HepG2 (cell line): ENCODE data around the gene PRSS21. TPM values are rescaled to one million over a fixed set of nuclear protein-coding genes. Genes with fewer than 3 reads are reported as not detected.
A peak's percentile ranks its signal among the peaks of the same experiment; 100 is the strongest.

Experiments used
- BCL6 ChIP-seq: IDR thresholded peaks from 2 replicates; pipeline ENCODE4 v1.6.1; 2016; ENCODE audit warnings: missing genetic modification reagents, missing compliant biosample characterization
- GABPB1 ChIP-seq: IDR thresholded peaks from 2 replicates; pipeline ENCODE4 v1.6.1; 2016; ENCODE audit warnings: mild to moderate bottlenecking, missing genetic modification reagents, moderate library complexity, missing compliant biosample characterization
- JUNB ChIP-seq: sonication (generic); formaldehyde crosslinking; IDR thresholded peaks from 2 replicates; pipeline ENCODE4 v1.8.0; 2022; ENCODE audit warnings: missing genetic modification reagents, mild to moderate bottlenecking, borderline replicate concordance
- KDM5B ChIP-seq: sonication (generic); formaldehyde crosslinking; IDR thresholded peaks from 2 replicates; pipeline ENCODE4 v1.4.0; 2020; ENCODE audit warnings: missing genetic modification reagents, mild to moderate bottlenecking, borderline replicate concordance
- MEIS2 ChIP-seq: sonication (generic); formaldehyde crosslinking; IDR thresholded peaks from 2 replicates; pipeline ENCODE4 v1.9.0; 2021; ENCODE audit warnings: mild to moderate bottlenecking, missing genetic modification reagents
- NBN ChIP-seq: fragments of 450-650 bp; conservative IDR thresholded peaks from 2 replicates; pipeline ENCODE4 v1.6.1; 2017
- PHF8 ChIP-seq: sonication (generic); formaldehyde crosslinking; IDR thresholded peaks from 2 replicates; pipeline ENCODE4 v1.5.0; 2020; ENCODE audit warnings: missing genetic modification reagents
- SPEN ChIP-seq: sonication (generic); formaldehyde crosslinking; IDR thresholded peaks from 2 replicates; pipeline ENCODE4 v1.5.1; 2020; ENCODE audit warnings: low read depth, mild to moderate bottlenecking, missing genetic modification reagents
- ZNF138 ChIP-seq: sonication (generic); formaldehyde crosslinking; IDR thresholded peaks from 2 replicates; pipeline ENCODE4 v1.5.0; 2020; ENCODE audit warnings: mild to moderate bottlenecking, low read depth, missing genetic modification reagents
- ZNF264 ChIP-seq: sonication (generic); formaldehyde crosslinking; IDR thresholded peaks from 2 replicates; pipeline ENCODE4 v1.4.0; 2020; ENCODE audit warnings: missing genetic modification reagents
- ZNF292 ChIP-seq: sonication (generic); formaldehyde crosslinking; IDR thresholded peaks from 2 replicates; pipeline ENCODE4 v1.8.1; 2022; ENCODE audit warnings: mild to moderate bottlenecking, low read depth, missing genetic modification reagents, borderline replicate concordance
- ZNF629 ChIP-seq: sonication (generic); formaldehyde crosslinking; conservative IDR thresholded peaks from 2 replicates; pipeline ENCODE4 v1.5.0; 2020; ENCODE audit warnings: missing genetic modification reagents
- ZNF749 ChIP-seq: sonication (generic); formaldehyde crosslinking; IDR thresholded peaks from 2 replicates; pipeline ENCODE4 v1.8.0; 2022; ENCODE audit warnings: mild to moderate bottlenecking, missing genetic modification reagents, moderate library complexity, borderline replicate concordance
- polyA plus RNA-seq, 8 experiments: library from polyadenylated mRNA; depleted of rRNA in 3 of 8; stranded (reverse) in 7 of 8; unstranded in 1 of 8; fragments of >200 nt; fragmentation: Illumina TruSeq in 4 of 8; extraction: Trizol in 4 of 8; gene quantifications; 2 replicates each; pipeline versions ENCODE4 v1.2.1 to v1.2.3, GENCODE V29; 2011 to 2016; ENCODE audit warnings: low read depth in 4 of 8, missing spikeins in 1 of 8, mixed read lengths in 1 of 8; ENCODE audit not compliant: insufficient read depth in 1 of 8
- total RNA-seq, 5 experiments: library from RNA; depleted of rRNA; stranded (reverse); fragments of >200 nt; fragmentation: Illumina TruSeq; extraction: Trizol; gene quantifications; 2 replicates each; pipeline ENCODE4 v1.2.3, GENCODE V29; 2016; ENCODE audit warnings: low read depth in 1 of 5
- TF ChIP-seq, protein P1 (sequence below): sonication (generic); formaldehyde crosslinking; IDR thresholded peaks from 2 replicates; pipeline ENCODE4 v1.5.0; 2020; ENCODE audit warnings: mild to moderate bottlenecking, missing genetic modification reagents, borderline replicate concordance
- TF ChIP-seq, protein P2 (sequence below): IDR thresholded peaks from 2 replicates; pipeline ENCODE4 v1.4.0; 2020; ENCODE audit warnings: mild to moderate bottlenecking, missing genetic modification reagents
- TF ChIP-seq, protein P3 (sequence below): sonication (generic); formaldehyde crosslinking; IDR thresholded peaks from 2 replicates; pipeline ENCODE4 v1.4.0; 2020; ENCODE audit warnings: missing genetic modification reagents
- TF ChIP-seq, protein P4 (sequence below): IDR thresholded peaks from 2 replicates; pipeline ENCODE4 v1.6.1; 2016; ENCODE audit warnings: control low read depth

The PRSS21 gene
- total and polyA plus RNA-seq, 2 of the 13 experiments (the other 11 are each of a cell fraction or from before 2014, with no cell fraction given): not detected

DNA sequence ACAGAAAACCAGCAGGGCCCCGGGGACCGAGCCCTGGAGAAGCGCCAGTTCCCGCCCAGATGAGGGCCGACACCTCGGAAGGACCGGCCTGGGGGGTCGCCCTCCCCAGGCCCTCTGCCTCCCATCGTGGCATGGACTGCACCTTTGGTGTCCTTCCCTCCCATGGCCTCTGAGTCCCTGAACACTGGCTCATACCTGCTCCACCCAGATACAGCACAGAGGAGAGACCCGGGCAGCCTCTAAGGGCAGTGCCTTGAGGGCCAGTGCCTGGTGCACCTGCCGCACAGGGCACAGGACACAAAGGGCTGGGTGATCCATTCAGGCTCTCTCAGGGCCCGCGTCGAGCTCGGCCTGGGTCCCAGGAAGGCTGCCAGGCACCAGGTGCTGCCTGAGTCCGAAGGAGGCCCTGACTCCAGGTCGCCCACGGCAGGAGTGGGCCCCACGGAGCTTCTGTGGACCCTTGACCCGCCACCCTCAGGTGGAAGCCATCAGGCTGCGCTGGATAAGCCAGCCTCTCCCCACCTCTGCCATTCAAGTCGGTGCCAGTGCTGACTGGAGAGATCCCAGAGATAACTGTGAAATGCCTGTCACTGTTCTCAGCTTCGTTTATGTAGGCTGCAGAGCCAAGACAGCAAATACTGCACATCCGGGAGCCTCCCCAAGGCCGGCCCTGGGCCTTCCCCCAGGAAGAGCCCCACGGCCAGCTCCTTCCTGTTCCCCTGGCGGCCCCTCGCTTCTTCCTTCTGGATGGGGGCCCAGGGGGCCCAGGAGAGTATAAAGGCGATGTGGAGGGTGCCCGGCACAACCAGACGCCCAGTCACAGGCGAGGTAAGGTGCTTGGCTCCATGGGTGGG lies 12.7 kb downstream of the PRSS21 start, which contains the start of gene ZG16B (continued):
- TF ChIP-seq ZNF264 (CRISPR knock-in tag): 0 out of 2 replicates have a peak, but pooled peaks have one; percentile 18
- TF ChIP-seq, protein P1, sequence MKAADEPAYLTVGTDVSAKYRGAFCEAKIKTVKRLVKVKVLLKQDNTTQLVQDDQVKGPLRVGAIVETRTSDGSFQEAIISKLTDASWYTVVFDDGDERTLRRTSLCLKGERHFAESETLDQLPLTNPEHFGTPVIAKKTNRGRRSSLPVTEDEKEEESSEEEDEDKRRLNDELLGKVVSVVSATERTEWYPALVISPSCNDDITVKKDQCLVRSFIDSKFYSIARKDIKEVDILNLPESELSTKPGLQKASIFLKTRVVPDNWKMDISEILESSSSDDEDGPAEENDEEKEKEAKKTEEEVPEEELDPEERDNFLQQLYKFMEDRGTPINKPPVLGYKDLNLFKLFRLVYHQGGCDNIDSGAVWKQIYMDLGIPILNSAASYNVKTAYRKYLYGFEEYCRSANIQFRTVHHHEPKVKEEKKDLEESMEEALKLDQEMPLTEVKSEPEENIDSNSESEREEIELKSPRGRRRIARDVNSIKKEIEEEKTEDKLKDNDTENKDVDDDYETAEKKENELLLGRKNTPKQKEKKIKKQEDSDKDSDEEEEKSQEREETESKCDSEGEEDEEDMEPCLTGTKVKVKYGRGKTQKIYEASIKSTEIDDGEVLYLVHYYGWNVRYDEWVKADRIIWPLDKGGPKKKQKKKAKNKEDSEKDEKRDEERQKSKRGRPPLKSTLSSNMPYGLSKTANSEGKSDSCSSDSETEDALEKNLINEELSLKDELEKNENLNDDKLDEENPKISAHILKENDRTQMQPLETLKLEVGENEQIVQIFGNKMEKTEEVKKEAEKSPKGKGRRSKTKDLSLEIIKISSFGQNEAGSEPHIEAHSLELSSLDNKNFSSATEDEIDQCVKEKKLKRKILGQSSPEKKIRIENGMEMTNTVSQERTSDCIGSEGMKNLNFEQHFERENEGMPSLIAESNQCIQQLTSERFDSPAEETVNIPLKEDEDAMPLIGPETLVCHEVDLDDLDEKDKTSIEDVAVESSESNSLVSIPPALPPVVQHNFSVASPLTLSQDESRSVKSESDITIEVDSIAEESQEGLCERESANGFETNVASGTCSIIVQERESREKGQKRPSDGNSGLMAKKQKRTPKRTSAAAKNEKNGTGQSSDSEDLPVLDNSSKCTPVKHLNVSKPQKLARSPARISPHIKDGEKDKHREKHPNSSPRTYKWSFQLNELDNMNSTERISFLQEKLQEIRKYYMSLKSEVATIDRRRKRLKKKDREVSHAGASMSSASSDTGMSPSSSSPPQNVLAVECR (CRISPR knock-in tag): peak; percentile 33; the same call in 1 of the 2 replicates
- no peak for TF ChIP-seq JUNB (CRISPR knock-in tag)
- TF ChIP-seq, protein P2, sequence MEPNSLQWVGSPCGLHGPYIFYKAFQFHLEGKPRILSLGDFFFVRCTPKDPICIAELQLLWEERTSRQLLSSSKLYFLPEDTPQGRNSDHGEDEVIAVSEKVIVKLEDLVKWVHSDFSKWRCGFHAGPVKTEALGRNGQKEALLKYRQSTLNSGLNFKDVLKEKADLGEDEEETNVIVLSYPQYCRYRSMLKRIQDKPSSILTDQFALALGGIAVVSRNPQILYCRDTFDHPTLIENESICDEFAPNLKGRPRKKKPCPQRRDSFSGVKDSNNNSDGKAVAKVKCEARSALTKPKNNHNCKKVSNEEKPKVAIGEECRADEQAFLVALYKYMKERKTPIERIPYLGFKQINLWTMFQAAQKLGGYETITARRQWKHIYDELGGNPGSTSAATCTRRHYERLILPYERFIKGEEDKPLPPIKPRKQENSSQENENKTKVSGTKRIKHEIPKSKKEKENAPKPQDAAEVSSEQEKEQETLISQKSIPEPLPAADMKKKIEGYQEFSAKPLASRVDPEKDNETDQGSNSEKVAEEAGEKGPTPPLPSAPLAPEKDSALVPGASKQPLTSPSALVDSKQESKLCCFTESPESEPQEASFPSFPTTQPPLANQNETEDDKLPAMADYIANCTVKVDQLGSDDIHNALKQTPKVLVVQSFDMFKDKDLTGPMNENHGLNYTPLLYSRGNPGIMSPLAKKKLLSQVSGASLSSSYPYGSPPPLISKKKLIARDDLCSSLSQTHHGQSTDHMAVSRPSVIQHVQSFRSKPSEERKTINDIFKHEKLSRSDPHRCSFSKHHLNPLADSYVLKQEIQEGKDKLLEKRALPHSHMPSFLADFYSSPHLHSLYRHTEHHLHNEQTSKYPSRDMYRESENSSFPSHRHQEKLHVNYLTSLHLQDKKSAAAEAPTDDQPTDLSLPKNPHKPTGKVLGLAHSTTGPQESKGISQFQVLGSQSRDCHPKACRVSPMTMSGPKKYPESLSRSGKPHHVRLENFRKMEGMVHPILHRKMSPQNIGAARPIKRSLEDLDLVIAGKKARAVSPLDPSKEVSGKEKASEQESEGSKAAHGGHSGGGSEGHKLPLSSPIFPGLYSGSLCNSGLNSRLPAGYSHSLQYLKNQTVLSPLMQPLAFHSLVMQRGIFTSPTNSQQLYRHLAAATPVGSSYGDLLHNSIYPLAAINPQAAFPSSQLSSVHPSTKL (CRISPR knock-in tag): peak; percentile 60
- no peak for TF ChIP-seq NBN
- TF ChIP-seq GABPB1 (CRISPR knock-in tag): peak; percentile 65; the same call in 1 of the 2 replicates
- 0 out of 2 replicates have a peak, but pooled peaks have one; percentile 42 for TF ChIP-seq KDM5B
- TF ChIP-seq ZNF292: peak; percentile 65; the same call in 1 of the 2 replicates
- peak; percentile 75 for TF ChIP-seq MEIS2 (CRISPR knock-in tag)
- peak; percentile 23; the same call in 1 of the 2 replicates for TF ChIP-seq BCL6 (CRISPR knock-in tag)
- TF ChIP-seq, protein P3, sequence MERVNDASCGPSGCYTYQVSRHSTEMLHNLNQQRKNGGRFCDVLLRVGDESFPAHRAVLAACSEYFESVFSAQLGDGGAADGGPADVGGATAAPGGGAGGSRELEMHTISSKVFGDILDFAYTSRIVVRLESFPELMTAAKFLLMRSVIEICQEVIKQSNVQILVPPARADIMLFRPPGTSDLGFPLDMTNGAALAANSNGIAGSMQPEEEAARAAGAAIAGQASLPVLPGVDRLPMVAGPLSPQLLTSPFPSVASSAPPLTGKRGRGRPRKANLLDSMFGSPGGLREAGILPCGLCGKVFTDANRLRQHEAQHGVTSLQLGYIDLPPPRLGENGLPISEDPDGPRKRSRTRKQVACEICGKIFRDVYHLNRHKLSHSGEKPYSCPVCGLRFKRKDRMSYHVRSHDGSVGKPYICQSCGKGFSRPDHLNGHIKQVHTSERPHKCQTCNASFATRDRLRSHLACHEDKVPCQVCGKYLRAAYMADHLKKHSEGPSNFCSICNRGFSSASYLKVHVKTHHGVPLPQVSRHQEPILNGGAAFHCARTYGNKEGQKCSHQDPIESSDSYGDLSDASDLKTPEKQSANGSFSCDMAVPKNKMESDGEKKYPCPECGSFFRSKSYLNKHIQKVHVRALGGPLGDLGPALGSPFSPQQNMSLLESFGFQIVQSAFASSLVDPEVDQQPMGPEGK (CRISPR knock-in tag): peak; percentile 83
- TF ChIP-seq ZNF138 (CRISPR knock-in tag): no peak
- TF ChIP-seq ZNF629 (CRISPR knock-in tag): no peak
- TF ChIP-seq ZNF749 (CRISPR knock-in tag): no peak
- TF ChIP-seq SPEN (CRISPR knock-in tag): no peak
- TF ChIP-seq PHF8 (CRISPR knock-in tag): no peak; the same call in 1 of the 2 replicates
- TF ChIP-seq, protein P4, sequence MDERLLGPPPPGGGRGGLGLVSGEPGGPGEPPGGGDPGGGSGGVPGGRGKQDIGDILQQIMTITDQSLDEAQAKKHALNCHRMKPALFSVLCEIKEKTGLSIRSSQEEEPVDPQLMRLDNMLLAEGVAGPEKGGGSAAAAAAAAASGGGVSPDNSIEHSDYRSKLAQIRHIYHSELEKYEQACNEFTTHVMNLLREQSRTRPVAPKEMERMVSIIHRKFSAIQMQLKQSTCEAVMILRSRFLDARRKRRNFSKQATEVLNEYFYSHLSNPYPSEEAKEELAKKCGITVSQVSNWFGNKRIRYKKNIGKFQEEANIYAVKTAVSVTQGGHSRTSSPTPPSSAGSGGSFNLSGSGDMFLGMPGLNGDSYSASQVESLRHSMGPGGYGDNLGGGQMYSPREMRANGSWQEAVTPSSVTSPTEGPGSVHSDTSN (CRISPR knock-in tag): 0 out of 2 replicates have a peak, but pooled peaks have one; percentile 22
